ENCODE results near the gene OR52M1.

Gene OR52M1

GRCh38 chr11:4569075-4569474 lies 24.1 kb downstream of the OR52M1 start:
- DNase-seq (ENCODE audit: extremely low read depth, insufficient read length) = no peak
- no peaks in the 10 kb centered on the region; the same call in none of the 2 replicates for H3K27me3 ChIP-seq (replicated peaks; ENCODE audit: control insufficient read depth, insufficient read depth, low read length)
- no peak overlapping the region for H3K4me3 ChIP-seq (replicated peaks; ENCODE audit: low read depth, low read length)
- H3K36me3 ChIP-seq (ENCODE audit: control insufficient read depth, insufficient read depth, low read length) = no peaks in the 10 kb centered on the region
- TF ChIP-seq CTCF (IDR thresholded peaks at IDR 0.05; ENCODE audit: insufficient read depth, low read length, poor library complexity, severe bottlenecking) = no peak

GRCh38 chr11:4576880-4577279 lies 31.9 kb downstream of the OR52M1 start:
- no peaks in the 10 kb centered on the region for H3K36me3 ChIP-seq (ENCODE audit: control insufficient read depth, insufficient read depth, low read length)
- no peak overlapping the region for H3K4me3 ChIP-seq (replicated peaks; ENCODE audit: low read depth, low read length)
- no peak for DNase-seq (ENCODE audit: extremely low read depth, insufficient read length)
- H3K27me3 ChIP-seq (replicated peaks; ENCODE audit: control insufficient read depth, insufficient read depth, low read length) = no peaks in the 10 kb centered on the region; the same call in 1 of the 2 replicates
- TF ChIP-seq CTCF (IDR thresholded peaks at IDR 0.05; ENCODE audit: insufficient read depth, low read length, poor library complexity, severe bottlenecking) = no peak

GRCh38 chr11:4577761-4578160 lies 32.8 kb downstream of the OR52M1 start:
- DNase-seq (ENCODE audit: extremely low read depth, insufficient read length) = no peak

GRCh38 chr11:4578624-4579023 lies 33.6 kb downstream of the OR52M1 start:
- Histone ChIP-seq H3K4me3 (replicated peaks; ENCODE audit: low read depth, low read length) (no peak overlapping the region), H3K27me3 (replicated peaks; ENCODE audit: control insufficient read depth, insufficient read depth, low read length) (no peaks in the 10 kb centered on the region; the same call in 1 of the 2 replicates), H3K36me3 (ENCODE audit: control insufficient read depth, insufficient read depth, low read length) (no peaks in the 10 kb centered on the region)
- TF ChIP-seq CTCF (IDR thresholded peaks at IDR 0.05; ENCODE audit: insufficient read depth, low read length, poor library complexity, severe bottlenecking) = no peak
- DNase-seq (ENCODE audit: extremely low read depth, insufficient read length) = no peak

More at GRCh38 chr11:4577761-4578160, 32.8 kb downstream of the OR52M1 start:
- H3K4me3 ChIP-seq (replicated peaks; ENCODE audit: low read depth, low read length) = no peak overlapping the region
- no peaks in the 10 kb centered on the region for H3K36me3 ChIP-seq (ENCODE audit: control insufficient read depth, insufficient read depth, low read length)
- TF ChIP-seq CTCF (IDR thresholded peaks at IDR 0.05; ENCODE audit: insufficient read depth, low read length, poor library complexity, severe bottlenecking) = no peak
- H3K27me3 ChIP-seq (replicated peaks; ENCODE audit: control insufficient read depth, insufficient read depth, low read length) = no peaks in the 10 kb centered on the region; the same call in 1 of the 2 replicates

GRCh38 chr11:4580124-4580523 lies 35.1 kb downstream of the OR52M1 start:
- Histone ChIP-seq H3K36me3 (ENCODE audit: control insufficient read depth, insufficient read depth, low read length) (no peaks in the 10 kb centered on the region), H3K4me3 (replicated peaks; ENCODE audit: low read depth, low read length) (no peak overlapping the region), H3K27me3 (replicated peaks; ENCODE audit: control insufficient read depth, insufficient read depth, low read length) (no peaks in the 10 kb centered on the region; the same call in 1 of the 2 replicates)
- no peak for TF ChIP-seq CTCF (IDR thresholded peaks at IDR 0.05; ENCODE audit: insufficient read depth, low read length, poor library complexity, severe bottlenecking)
- no peak for DNase-seq (ENCODE audit: extremely low read depth, insufficient read length)

GRCh38 chr11:4581443-4581842 lies 36.5 kb downstream of the OR52M1 start, which contains the start of gene OR52I2:
OR52I2 (plus strand) TSS chr11:4581743.
- Histone ChIP-seq H3K36me3 (ENCODE audit: control insufficient read depth, insufficient read depth, low read length) (no peaks in the 10 kb centered on the region), H3K4me3 (replicated peaks; ENCODE audit: low read depth, low read length) (no peak within 1 kb of the TSS), H3K27me3 (replicated peaks; ENCODE audit: control insufficient read depth, insufficient read depth, low read length) (no peaks in the 10 kb centered on the region; the same call in 1 of the 2 replicates)
- DNase-seq (ENCODE audit: extremely low read depth, insufficient read length) = no peak
- no peak for TF ChIP-seq CTCF (IDR thresholded peaks at IDR 0.05; ENCODE audit: insufficient read depth, low read length, poor library complexity, severe bottlenecking)
